Karpas-422 (cell line): Measurements from ENCODE around the gene ARFGAP3. TPM values are rescaled to one million over a fixed set of nuclear protein-coding genes. Genes with fewer than 3 reads are reported as not detected.

ENCODE experiments used
- DNase-seq: peaks from one replicate; pipeline ENCODE4 v3.0.0-alpha.2; 2015
- H2AFZ ChIP-seq: fragments of 200-600 bp; sonication (generic); 2 replicates; pipeline ENCODE4 v1.6.1; 2014; ENCODE audit warnings: antibody characterized with exemption, low read length, mixed read lengths
- H3K27ac ChIP-seq: fragments of 200-600 bp; sonication (generic); 2 replicates; pipeline ENCODE4 v1.5.1; 2014; ENCODE audit warnings: mild to moderate bottlenecking, low read length, moderate library complexity
- H3K27me3 ChIP-seq: fragments of 200-600 bp; sonication (generic); 2 replicates; pipeline ENCODE4 v1.6.1; 2014; ENCODE audit warnings: low read length, mixed read lengths
- H3K36me3 ChIP-seq: fragments of 200-600 bp; sonication (generic); 2 replicates; pipeline ENCODE4 v1.6.1; 2014; ENCODE audit warnings: low read length, mixed read lengths; ENCODE audit not compliant: insufficient read depth
- H3K4me1 ChIP-seq: fragments of 200-600 bp; sonication (generic); 2 replicates; pipeline ENCODE4 v1.6.1; 2014; ENCODE audit warnings: mild to moderate bottlenecking, low read length, mixed read lengths
- H3K4me2 ChIP-seq: fragments of 200-600 bp; sonication (generic); 2 replicates; pipeline ENCODE4 v1.6.1; 2014; ENCODE audit warnings: low read length, low read depth, mild to moderate bottlenecking; ENCODE audit not compliant: poor library complexity, severe bottlenecking
- H3K4me3 ChIP-seq: fragments of 200-600 bp; sonication (generic); 2 replicates; pipeline ENCODE4 v1.5.1; 2014; ENCODE audit warnings: mild to moderate bottlenecking, antibody characterized with exemption, low read length, mixed read lengths
- H3K79me2 ChIP-seq: fragments of 200-600 bp; sonication (generic); 2 replicates; pipeline ENCODE4 v1.6.1; 2014; ENCODE audit warnings: mild to moderate bottlenecking, low read length, mixed read lengths
- H3K9ac ChIP-seq: fragments of 200-600 bp; sonication (generic); 2 replicates; pipeline ENCODE4 v1.6.0; 2014; ENCODE audit warnings: low read length
- H3K9me2 ChIP-seq: fragments of 200-600 bp; sonication (generic), shearing (Covaris generic); replicated peaks from 2 replicates; pipeline ENCODE4 v1.6.0; 2014; ENCODE audit warnings: mild to moderate bottlenecking, low read length, moderate library complexity; ENCODE audit not compliant: insufficient read depth
- H3K9me3 ChIP-seq: fragments of 300-700, 200-600 bp; sonication (generic); 2 replicates; pipeline ENCODE4 v1.6.1; 2014; ENCODE audit warnings: low read length, mixed read lengths
- H4K20me1 ChIP-seq: fragments of 200-600 bp; sonication (generic); 2 replicates; pipeline ENCODE4 v1.6.1; 2014; ENCODE audit warnings: mild to moderate bottlenecking, antibody characterized with exemption, low read length, low read depth; ENCODE audit not compliant: insufficient read depth
- small RNA-seq: library from RNA; depleted of rRNA; stranded (forward); fragments of <200 nt; gene quantifications from one replicate; pipeline ENCODE3, GENCODE V24; 2014
- total RNA-seq: library from RNA; depleted of rRNA; stranded (reverse); fragments of >200 nt; shearing (Covaris generic); gene quantifications from 2 replicates; pipeline ENCODE4 v1.2.3, GENCODE V29; 2014; ENCODE audit warnings: low replicate concordance; rRNA removed

ARFGAP3 gene
- total RNA-seq, 1 experiment from 2014 or later: 26.1 TPM

DNA sequence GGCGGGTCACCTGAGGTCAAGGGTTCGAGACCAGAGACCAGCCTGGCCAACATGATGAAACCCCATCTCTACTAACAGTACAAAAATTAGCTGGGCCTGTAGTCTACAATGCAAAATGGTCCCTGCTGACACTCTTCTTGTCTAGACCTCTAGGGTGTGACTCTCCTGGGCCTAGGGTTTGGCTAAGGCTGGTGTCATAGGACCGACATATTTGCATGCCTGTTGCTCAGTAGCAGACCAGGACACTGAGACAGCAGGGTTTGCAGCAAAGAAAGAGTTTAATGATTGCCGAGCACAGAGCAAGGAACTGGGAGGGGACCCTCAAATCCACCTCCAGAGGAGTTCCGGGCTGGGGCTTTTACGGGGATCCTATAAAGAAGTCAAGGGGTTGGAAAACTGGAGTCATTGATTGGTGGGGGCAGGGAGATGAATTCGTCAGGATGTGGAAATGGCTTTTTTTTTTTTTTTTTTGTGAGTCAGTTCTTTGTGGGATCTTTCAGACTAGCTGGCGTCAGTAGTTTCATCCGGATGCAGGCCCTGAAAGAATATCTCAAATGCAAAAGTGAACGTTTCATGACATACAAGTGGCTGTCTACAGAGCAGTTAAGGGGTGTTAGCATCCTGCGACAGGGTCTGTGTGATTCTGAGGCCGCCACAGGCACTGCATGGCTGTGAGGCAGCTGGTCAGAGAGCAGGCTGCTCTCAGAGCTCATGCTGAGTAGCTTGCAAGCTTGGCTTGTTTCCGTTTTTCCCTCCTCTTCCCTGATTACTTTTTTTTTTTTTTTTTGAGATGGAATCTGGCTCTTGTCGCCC is 109.2 kb downstream of the ARFGAP3 start:
- no peak overlapping the region for H3K9ac ChIP-seq
- H2AFZ ChIP-seq: no peak overlapping the region
- H3K4me3 ChIP-seq: no peak overlapping the region
- no peaks in the 10 kb centered on the region for H3K27me3 ChIP-seq
- H3K4me1 ChIP-seq: peaks cover 5% of the 10 kb centered on the region
- H3K36me3 ChIP-seq: no peaks in the 10 kb centered on the region
- no peaks in the 10 kb centered on the region for H3K9me3 ChIP-seq
- DNase-seq: peak; percentile 48
- H3K9me2 ChIP-seq: no peaks in the 10 kb centered on the region
- no peak overlapping the region for H3K27ac ChIP-seq
- no peak overlapping the region for H3K4me2 ChIP-seq
- no peaks in the 10 kb centered on the region for H3K79me2 ChIP-seq
- H4K20me1 ChIP-seq: no peaks in the 10 kb centered on the region

Small RNA genes lying within 50 kb of the gene (small RNA-seq; reads per million reads assigned to genes)
- gene RF00019: not detected

Other genes with a start within 250 kb of the ARFGAP3 start
- 28.7 and 39.2 TPM in 2 replicates for gene POLDIP3, start 242.4 kb downstream of the ARFGAP3 start, total RNA-seq
- gene ATP5MGL, start 216.7 kb downstream of the ARFGAP3 start, total RNA-seq: not detected in 2 replicates
- 27.5 and 30.1 TPM in 2 replicates for gene CYB5R3, start 207.9 kb downstream of the ARFGAP3 start, total RNA-seq
- not detected in 2 replicates for gene A4GALT, start 136.4 kb downstream of the ARFGAP3 start, total RNA-seq
- gene PACSIN2, start 157.9 kb upstream of the ARFGAP3 start, total RNA-seq: 8.3 and 10.9 TPM in 2 replicates
- 0.97 and 1.1 TPM in 2 replicates for gene TTLL1, start 232.1 kb upstream of the ARFGAP3 start, total RNA-seq